Measurements from ENCODE around the gene AQP12B. TPM values are rescaled to one million over a fixed set of nuclear protein-coding genes. Genes with fewer than 3 reads are reported as not detected.

AQP12B gene
- total RNA-seq, 1 experiment from 2014 or later = not detected

- Histone ChIP-seq H3K4ac (ENCODE audit: low read depth, low read length) (no peak overlapping the region), H4K20me1 (ENCODE audit: control insufficient read depth, insufficient read depth, insufficient read length) (no peaks in the 10 kb centered on the region), H3K9me3 (ENCODE audit: control insufficient read depth, low read depth, low read length) (peaks cover 9% of the 10 kb centered on the region), H3K23me2 (ENCODE audit: insufficient read length, low read depth, low read length, poor library complexity, severe bottlenecking) (no peaks in the 10 kb centered on the region), H2AK5ac (ENCODE audit: insufficient read length, low read length) (no peak overlapping the region), H3K56ac (ENCODE audit: insufficient read length, low read depth, low read length) (no peak overlapping the region), H3K4me2 (ENCODE audit: insufficient read depth, insufficient read length, low read length) (no peak overlapping the region), H4K91ac (ENCODE audit: insufficient read length, low read depth, low read length) (no peak overlapping the region), H3K14ac (ENCODE audit: insufficient read depth, low read length) (no peak overlapping the region), H3K27ac (ENCODE audit: insufficient read length, low read depth, low read length) (no peak overlapping the region), H2BK20ac (ENCODE audit: low read depth, low read length, poor library complexity, severe bottlenecking) (no peak overlapping the region), H2BK5ac (ENCODE audit: insufficient read length, low read length) (no peak overlapping the region), H3T11ph (ENCODE audit: low read length) (no peak overlapping the region), H3K18ac (ENCODE audit: insufficient read length, low read depth, low read length) (no peak overlapping the region), H4K5ac (ENCODE audit: insufficient read length, low read depth, low read length) (no peak overlapping the region), H2BK12ac (ENCODE audit: insufficient read length, low read depth, low read length) (no peak overlapping the region), H2AFZ (ENCODE audit: low read length) (no peak overlapping the region), H2BK120ac (ENCODE audit: low read depth, low read length, poor library complexity, severe bottlenecking) (no peak overlapping the region), H3K79me1 (ENCODE audit: insufficient read depth, low read depth, low read length, poor library complexity, severe bottlenecking) (no peaks in the 10 kb centered on the region), H2BK15ac (ENCODE audit: low read depth, low read length) (no peak overlapping the region), H3K79me2 (ENCODE audit: insufficient read depth, low read length) (no peaks in the 10 kb centered on the region), H3K9ac (ENCODE audit: extremely low read depth, insufficient read length, low read length) (no peak overlapping the region), H3K4me1 (ENCODE audit: insufficient read depth, low read length) (no peaks in the 10 kb centered on the region), H3K23ac (ENCODE audit: insufficient read length, low read depth, low read length) (no peak overlapping the region), H4K8ac (replicated peaks; ENCODE audit: insufficient read length, low read depth, low read length) (no peak overlapping the region), H3K27me3 (ENCODE audit: insufficient read depth, low read length) (no peaks in the 10 kb centered on the region; the same call in 1 of the 2 replicates)
- Mint-ChIP-seq H3K27ac (no peak overlapping the region), H3K27me3 (ENCODE audit: low read depth) (peaks cover 48% of the 10 kb centered on the region), H3K4me3 (no peak overlapping the region), H3K4me1 (no peaks in the 10 kb centered on the region), H3K9me3 (peaks cover 41 to 50% of the 10 kb centered on the region in 2 experiments), H3K36me3 (ENCODE audit: insufficient read depth in 1 of 3, low read depth in 3 of 3) (peaks cover 0 to 16% (median 0%) of the 10 kb centered on the region in 3 experiments; a peak in 3 of 7 replicates)
- WGBS (ENCODE audit: extremely low coverage, insufficient read length, low lambda C conversion rate) = no CpG with 5 or more reads among the region's 3 CpGs
- no peak for TF ChIP-seq CTCF (conservative IDR thresholded peaks at IDR 0.05)
- no peak for DNase-seq
Measured at GRCh38 chr2:240635998-240636547, 46.6 kb downstream of the AQP12B start.
